ENCODE data around the gene ATP10B.

Gene ATP10B

GRCh38 chr5:160513485-160513884 lies 338.5 kb downstream of the ATP10B start:
- no peak for DNase-seq (ENCODE audit: low spot score)

Data from HuH-7 (cell line).